Suppressor macrophage (primary cell): ENCODE data around the gene SEMA3G.

Source experiments
- DNase-seq, 4 experiments: peaks; one replicate each; pipeline ENCODE4 v3.0.0-alpha.2; 2020 to 2022

Gene SEMA3G

DNA sequence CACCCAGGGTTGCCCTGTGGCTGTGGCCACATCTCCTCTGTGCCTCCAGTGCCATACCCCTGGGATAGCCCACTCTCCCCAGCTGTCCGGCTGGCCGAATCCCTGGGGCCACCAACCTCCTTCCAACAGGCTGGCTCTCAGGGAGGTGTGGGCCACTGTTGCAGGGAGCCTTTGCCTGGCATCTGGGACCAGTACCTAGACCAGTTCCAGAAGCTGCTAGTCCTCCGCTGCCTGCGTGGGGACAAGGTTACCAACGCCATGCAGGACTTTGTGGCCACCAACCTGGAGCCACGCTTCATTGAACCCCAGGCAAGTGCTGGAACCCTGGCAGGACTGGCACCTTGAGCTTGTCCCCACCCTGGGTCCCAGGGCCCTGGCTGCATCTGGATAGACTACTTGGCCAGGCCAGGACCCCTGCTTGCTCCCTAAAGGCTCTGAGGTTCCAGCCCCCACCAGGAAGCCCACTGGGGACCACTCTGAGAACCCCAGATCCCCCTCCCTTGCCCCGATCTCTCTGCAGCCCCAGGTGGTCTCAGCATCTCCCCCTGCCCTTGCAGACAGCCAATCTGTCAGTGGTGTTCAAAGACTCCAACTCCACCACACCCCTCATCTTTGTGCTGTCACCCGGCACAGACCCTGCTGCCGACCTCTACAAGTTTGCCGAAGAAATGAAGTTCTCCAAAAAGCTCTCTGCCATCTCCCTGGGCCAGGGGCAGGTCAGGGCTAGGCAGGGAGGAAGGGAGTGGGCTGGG, 50.0 kb downstream of the SEMA3G start:
- no peak for DNase-seq

DNA sequence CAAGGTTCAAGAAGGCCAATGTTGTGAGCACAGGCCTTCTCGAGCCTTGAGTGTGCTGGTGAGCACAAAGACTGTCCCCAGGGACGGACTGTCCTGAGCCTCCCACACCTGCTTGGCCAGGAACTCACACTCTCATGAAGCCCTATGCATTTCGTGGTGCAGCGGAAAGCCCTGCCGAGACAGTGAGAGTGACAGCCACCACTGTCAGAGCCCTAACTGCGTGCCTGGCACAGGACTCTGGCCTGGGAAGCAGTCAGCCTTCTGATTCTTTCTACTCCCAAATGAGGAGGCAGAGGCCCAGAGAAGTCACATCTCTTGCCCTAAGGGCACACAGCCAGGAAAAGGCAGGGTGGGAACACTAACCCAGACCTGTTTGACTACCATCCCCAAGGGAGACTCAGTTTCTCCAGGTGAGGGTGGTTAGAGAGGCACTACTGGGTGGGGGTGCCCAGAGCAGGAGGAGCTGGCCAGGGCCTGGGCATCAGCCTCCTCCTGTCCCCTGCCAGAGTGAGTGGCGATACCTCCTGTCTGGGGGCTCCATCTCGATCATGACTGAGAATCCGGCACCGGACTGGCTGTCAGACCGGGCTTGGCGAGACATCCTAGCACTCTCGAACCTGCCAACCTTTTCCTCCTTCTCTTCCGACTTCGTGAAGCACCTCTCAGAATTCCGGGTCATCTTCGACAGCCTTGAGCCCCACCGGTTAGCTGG, 50.8 kb downstream of the SEMA3G start:
- no peak for DNase-seq

DNA sequence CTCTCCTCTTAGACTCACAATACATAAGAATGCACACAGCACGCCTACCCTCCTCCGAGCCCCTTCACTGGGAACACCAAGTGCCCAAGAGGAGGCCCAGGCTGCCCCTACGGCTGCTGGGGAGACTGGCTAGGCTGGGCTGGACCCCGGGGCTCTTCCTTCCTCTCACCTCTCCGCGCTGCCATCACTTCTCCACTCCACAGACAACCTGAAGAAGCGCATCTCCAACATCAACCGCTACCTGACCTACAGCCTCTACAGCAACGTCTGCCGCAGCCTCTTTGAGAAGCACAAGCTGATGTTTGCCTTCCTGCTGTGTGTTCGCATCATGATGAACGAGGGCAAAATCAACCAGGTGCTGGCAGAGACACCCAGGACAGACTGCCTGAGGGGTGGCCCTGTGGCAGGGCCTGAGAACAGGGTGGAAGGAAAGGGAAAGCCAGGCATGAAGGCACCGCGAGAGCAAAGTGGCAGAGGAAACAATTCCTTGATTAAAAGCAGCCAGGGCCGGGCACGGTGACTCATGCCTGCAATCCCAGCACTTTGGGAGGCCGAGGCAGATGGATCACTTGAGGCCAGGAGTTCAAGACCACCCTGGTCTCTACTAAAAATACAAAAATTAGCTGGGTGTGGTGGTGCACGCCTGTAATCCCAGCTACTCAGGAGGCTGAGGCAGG, 51.6 kb downstream of the SEMA3G start:
- no peak for DNase-seq

DNA sequence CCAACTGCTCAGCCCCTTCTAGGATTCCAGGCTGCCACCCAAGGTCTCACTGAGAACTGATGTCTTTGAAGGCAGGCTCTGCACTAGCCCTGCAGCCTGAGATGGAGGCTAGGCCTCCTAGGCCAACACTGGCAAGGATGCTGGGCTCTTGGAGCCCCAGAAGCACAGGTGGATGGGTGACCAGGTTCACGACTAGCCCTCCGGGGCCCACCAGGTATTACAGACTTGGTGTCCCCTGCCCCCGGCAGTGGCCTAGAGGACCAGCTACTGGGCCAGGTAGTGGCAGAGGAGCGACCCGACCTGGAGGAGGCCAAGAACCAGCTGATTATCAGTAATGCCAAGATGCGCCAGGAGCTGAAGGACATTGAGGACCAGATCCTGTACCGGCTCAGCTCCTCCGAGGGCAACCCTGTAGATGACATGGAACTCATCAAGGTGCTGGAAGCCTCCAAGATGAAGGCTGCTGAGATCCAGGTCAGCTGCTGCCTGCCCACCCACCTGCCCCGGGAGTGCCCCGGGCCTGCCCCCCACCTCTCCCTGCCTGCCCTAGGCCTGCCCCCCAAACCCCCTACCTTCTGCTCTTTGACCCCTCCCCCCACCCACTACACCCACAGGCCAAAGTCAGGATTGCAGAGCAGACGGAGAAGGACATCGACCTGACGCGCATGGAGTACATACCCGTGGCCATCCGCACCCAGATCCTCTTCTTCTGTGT, 52.5 kb downstream of the SEMA3G start:
- no peak for DNase-seq

DNA sequence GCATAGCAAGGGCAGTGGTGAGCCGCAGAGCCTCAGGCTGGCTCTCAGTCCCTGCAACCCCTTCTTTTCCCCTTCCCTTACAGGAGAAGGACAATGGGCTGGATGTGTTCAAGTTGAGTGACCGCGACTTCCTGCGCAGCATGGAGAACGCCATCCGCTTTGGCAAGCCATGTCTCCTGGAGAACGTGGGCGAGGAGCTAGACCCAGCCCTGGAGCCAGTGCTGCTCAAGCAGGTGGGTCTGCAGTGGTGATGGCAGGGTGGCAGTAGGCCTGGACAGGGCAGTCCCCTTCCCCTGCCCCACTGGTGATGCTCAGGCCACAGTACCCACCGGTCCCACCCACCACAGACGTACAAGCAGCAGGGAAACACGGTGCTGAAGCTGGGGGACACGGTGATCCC, 53.8 kb downstream of the SEMA3G start:
- DNase-seq, result no peak

DNA sequence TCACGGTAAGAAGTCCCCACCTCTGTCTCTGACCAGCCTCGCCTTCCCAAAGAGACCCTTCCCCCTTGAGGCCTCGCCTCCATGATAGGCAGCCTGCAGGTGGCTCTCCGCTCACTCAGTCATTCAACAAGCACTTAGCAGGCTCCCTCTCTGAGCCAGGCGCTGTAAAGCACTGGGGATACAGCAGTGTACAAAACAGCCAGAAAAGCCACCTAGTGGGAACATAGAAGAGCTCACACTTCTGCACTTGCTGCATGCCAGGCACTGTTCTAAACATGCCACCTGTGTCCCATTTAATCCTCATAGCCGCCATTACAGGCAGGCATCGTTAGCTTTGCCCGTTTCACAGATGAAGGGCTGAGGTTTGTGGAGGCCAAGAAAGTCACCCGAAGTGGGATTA, 56.0 kb downstream of the SEMA3G start:
- DNase-seq, result no peak

DNA sequence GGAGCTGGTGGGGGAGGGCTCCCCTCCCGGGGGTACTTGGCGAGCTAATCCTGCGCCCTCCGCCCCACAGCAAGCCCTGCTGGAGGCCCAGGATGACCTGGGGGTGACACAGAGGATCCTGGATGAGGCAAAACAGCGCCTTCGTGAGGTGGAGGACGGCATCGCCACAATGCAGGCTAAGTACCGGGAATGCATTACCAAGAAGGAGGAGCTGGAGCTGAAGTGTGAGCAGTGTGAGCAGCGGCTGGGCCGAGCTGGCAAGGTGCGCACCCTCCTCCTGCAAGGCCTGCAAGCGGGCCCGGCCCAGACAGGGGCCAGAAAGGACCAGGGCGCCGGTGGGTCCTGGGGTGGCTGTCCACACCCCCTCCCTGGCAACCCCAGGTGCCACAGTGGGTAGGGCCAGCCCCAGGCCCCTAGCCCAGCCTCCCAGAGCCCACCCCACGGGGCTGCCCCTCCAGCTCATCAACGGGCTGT, 56.5 kb downstream of the SEMA3G start:
- no peak for DNase-seq

DNA sequence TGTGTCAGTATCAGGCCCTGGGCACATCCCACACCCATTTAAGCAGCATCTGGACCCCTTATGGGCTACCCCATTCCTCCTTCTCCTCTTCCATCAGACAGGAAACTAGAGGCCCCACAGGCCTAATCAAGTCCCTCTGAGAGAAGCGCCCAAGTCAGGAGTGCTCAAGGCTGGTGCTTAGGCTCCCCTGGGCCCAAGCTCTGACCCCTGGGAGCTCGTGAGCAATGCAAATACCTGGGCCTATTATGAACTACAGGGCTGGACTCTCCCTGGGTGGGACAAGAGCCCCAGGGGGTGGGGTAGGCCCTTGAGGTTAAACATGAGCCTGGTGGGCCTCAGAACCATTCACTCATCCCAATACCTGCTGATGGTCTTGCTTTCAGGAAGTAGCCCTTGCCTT, 57.4 kb downstream of the SEMA3G start:
- DNase-seq, result no peak

DNA sequence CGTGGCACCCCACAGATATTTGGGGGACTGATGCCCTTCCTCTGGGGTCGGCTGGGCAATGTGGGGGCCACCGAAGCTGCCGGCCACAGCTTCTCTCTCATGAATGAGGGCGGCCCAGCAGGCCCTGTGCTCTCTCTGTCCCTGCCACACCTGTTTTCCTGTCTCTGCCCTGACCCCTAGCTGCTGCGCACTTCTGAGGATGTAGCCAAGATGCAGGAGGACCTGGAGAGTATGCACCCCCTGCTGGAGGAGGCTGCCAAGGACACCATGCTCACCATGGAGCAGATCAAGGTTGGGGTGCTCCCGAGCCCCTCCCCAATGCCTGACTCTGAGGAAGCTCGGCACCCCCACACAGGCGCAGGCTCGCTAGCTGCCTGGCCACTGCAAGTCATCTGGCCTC, 59.7 kb downstream of the SEMA3G start:
- peak; percentile 18 to 51 (median 29) for DNase-seq

DNA sequence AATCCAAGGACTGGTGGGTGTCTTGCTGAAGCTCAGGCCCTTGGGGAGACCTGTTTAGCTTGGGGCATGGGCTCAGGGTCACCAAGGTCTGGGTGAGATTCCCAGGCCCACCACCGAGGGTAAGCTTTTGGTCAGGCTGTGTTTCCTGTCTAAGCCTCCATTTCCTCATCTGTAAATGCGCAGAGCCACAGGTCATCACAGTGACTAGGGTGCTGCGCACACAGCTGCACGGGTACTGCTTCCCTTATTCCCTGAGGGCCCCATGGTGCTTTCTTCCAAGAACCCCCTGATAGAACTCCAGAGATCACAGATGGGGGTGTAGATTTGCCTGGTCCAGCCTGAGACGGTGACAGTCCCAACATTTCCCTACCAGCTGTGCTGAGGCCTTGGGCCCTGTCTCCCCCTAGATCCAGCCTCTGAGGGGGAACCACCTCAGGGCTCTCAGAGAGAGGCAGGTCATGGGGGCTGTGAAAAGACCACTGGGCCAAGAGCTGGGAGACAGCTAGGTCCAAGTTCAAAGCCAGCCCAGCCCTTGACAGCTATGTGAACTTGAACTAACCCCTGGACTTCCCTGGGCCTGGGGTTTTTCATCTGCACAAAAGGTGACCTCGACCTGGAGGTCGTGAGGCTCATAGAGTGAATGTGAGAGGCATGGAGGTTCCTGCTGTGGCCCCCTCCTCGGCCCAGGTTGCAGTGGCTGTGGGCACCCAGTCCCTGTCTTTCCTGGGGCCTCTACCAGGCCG, 60.7 kb downstream of the SEMA3G start:
- DNase-seq, result peak; percentile 37 to 56 (median 46)

DNA sequence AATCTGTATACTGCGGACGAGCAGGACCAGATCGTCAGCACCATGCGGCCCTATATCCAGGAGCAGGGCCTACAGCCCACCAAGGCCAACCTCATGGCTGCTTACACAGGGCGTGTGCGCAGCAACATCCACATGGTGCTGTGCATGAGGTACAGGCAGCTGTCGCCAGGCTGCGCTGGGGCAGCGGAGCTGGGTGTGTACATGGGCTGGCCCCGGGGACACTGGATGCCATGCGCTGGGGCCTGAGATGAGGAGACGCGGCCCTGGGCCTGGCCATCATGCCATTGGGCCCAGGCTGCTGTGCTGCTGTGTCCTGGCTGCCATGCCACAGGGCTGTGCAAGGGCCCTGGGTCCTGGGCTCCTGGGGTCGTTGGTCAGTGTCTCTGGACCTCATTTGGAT, 61.5 kb downstream of the SEMA3G start:
- DNase-seq, result no peak
